ENCODE measurements around the gene SLC22A31.

The SLC22A31 gene

DNA sequence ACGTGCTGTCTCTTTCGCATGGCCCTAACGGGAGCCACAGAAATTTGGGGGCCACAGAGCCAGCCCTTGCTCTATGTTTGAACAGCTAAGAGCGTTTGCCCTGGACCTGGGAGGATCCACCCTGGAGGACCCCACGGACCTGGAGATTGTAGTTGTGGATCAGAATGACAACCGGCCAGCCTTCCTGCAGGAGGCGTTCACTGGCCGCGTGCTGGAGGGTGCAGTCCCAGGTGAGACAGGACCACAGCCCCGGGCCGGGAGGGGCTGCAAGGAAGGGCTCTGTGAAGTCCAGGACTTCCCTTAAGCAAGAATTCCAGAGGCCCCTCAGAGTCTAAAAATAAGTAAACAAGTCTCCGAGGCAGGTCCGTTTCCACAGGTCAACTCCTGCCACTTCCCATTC lies 16.9 kb downstream of the SLC22A31 start:
- Mint-ChIP-seq H3K36me3 (ENCODE audit: low read depth) (no peaks in the 10 kb centered on the region), H3K27me3 (no peaks in the 10 kb centered on the region), H3K4me1 (ENCODE audit: low read depth) (no peaks in the 10 kb centered on the region), H3K4me3 (no peak overlapping the region), H3K27ac (no peak overlapping the region), H3K9me3 (no peaks in the 10 kb centered on the region)

DNA sequence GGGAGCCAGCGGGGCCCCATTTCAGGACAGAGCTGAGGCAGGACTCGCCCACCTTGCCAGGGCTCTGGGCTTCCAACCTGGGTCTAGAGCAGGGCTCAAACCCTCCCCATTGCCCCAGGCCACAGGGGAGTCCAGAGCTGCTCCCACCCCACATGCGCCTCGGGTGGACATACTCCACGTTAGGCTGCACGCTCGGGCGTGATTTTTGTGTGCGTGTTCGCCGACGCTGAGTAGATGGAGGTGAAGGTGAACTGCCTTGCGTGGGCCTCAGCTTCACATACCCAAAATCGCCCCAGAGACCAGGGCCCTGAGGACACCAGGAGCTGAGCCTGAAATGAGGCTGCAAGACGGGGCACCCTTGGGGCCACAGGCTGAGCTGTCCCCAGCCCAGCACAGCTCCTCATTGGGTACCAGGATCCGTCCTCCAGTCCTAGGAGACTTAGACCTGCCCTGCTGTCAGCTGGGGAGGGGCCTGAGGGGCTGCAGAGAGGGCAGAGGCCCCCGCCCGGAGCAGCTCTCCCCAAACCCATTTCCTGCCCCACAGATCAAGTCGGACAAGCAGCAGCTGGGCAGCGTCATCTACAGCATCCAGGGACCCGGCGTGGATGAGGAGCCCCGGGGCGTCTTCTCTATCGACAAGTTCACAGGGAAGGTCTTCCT lies 20.6 kb downstream of the SLC22A31 start:
- Mint-ChIP-seq H3K4me1 (ENCODE audit: low read depth) (no peaks in the 10 kb centered on the region), H3K9me3 (no peaks in the 10 kb centered on the region), H3K36me3 (ENCODE audit: low read depth) (no peaks in the 10 kb centered on the region), H3K4me3 (no peak overlapping the region), H3K27ac (no peak overlapping the region), H3K27me3 (no peaks in the 10 kb centered on the region)

GRCh38 chr16:89179148-89179484 lies 21.2 kb downstream of the SLC22A31 start:
- no peaks in the 10 kb centered on the region for H3K36me3 Mint-ChIP-seq (ENCODE audit: low read depth)

DNA sequence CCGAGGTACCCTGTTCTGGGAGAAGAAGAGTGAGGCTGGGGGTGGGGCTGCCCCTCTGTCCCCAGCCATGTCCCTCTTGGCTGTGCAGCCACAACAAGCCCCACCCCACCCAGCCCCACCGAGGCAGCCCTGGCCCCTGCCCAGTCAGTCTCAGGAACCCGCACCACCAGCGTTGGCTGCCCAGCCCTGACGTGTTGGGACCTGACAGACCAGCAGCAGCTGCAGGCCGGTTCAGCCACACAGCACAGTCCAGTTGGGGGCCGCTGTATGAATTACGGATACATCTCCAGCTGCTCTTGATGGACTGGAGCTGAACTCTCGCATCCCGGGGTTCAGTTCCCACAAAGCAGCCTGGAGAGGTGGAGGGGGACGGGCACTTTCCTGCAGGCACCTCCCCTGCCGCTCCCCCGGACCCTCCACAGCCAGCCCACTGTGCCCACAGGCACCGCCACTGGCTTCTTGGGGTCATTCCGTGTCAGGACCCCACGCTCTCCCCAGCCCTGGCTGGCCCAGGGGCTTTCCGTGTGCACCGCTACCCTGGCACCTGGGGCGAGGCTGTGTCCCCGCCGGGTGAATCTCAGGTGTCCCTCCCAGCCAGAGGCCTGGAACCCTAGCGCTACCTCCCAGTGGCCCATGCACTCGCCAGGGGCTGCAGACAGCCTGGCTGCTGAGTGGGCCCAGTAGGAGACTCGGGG lies 21.7 kb downstream of the SLC22A31 start:
- no peak overlapping the region for H3K27ac Mint-ChIP-seq
- H3K9me3 Mint-ChIP-seq: no peaks in the 10 kb centered on the region
- no peaks in the 10 kb centered on the region for H3K27me3 Mint-ChIP-seq
- H3K36me3 Mint-ChIP-seq (ENCODE audit: low read depth): no peaks in the 10 kb centered on the region
- no peak overlapping the region for H3K4me3 Mint-ChIP-seq
- no peaks in the 10 kb centered on the region for H3K4me1 Mint-ChIP-seq (ENCODE audit: low read depth)

More at GRCh38 chr16:89179148-89179484, 21.2 kb downstream of the SLC22A31 start:
- no peaks in the 10 kb centered on the region for H3K9me3 Mint-ChIP-seq
- H3K27ac Mint-ChIP-seq: no peak overlapping the region
- no peak overlapping the region for H3K4me3 Mint-ChIP-seq
- H3K27me3 Mint-ChIP-seq: no peaks in the 10 kb centered on the region
- no peaks in the 10 kb centered on the region for H3K4me1 Mint-ChIP-seq (ENCODE audit: low read depth)

GRCh38 chr16:89177501-89177900 lies 22.8 kb downstream of the SLC22A31 start:
- Mint-ChIP-seq H3K4me1 (ENCODE audit: low read depth) (no peaks in the 10 kb centered on the region), H3K9me3 (no peaks in the 10 kb centered on the region), H3K27me3 (no peaks in the 10 kb centered on the region), H3K27ac (no peak overlapping the region), H3K36me3 (ENCODE audit: low read depth) (no peaks in the 10 kb centered on the region), H3K4me3 (no peak overlapping the region)

GRCh38 chr16:89176717-89177116 lies 23.6 kb downstream of the SLC22A31 start:
- Mint-ChIP-seq H3K36me3 (ENCODE audit: low read depth) (no peaks in the 10 kb centered on the region), H3K4me1 (ENCODE audit: low read depth) (no peaks in the 10 kb centered on the region), H3K27me3 (no peaks in the 10 kb centered on the region), H3K9me3 (no peaks in the 10 kb centered on the region), H3K4me3 (no peak overlapping the region), H3K27ac (no peak overlapping the region)

DNA sequence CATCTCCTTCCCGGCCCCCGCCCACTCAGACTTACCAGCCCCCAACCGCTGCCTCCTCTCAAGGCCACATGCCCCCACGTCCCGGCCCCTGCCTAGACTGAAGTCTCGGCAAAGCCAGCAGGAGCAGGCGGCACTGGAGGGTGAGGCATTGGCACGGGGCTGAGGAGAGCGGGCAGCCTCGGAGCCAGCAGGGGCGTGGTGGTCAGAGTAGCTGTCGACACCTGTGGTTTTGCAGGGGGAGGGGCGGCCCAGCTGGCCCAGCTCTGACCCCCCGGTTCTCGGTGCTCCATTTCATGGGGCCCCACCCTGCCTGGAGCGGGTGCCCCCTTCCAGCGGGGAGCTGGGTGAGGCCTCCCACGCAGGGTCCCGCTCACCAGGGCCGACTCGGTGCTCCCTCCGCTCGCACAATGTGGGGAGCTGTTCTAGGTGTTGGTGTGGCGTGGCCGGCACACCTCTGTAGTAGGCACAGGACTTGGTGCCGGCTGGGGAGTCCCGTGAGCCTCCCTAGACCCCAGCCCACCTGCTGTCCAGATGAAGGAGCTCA lies 24.1 kb downstream of the SLC22A31 start:
- Mint-ChIP-seq H3K27ac (no peak overlapping the region), H3K36me3 (ENCODE audit: low read depth) (no peaks in the 10 kb centered on the region), H3K4me1 (ENCODE audit: low read depth) (no peaks in the 10 kb centered on the region), H3K27me3 (no peaks in the 10 kb centered on the region), H3K9me3 (no peaks in the 10 kb centered on the region), H3K4me3 (no peak overlapping the region)

DNA sequence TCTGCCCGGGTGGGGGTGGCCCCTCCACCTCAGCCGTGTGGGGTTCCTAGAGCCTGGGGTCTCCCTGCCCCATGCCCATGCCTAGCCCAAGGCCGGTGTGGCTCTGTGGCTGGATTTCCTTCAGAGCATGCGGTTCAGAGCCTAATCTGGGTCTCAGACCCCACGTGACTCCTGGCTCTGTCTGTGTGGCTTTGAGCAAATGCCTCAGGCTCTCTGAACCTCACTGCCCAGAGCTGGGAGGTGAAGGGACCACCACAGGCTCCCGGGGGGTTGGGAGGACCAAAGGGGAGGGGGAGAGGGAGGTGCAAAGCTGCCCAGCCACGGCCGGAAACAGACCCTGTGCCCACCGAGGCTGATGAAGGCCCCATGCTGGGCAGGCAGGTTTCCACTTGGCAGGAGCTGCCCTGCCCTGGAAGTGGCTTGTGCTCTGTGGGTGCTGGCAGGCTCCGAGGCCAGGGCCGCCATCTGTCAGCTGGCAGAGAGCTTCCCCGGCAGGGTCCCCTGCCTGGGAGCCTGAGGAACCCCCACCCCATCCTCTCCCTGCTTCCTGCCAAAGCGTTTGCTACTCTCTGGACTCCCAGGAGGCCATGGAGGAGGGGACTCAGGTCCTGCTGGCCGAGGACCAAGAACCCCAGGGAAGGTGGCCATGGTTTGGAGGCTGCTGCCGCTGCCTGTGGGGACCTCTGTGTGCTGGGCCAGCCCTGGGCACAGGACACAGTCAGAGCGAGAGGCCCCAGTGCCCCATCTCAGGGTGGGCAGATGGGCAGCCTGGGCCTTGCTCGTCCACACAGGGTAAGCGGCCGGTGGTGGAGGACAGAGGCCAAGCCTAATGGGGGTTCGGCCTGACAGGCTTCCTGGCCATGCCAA lies 24.8 kb downstream of the SLC22A31 start:
- no peak overlapping the region for H3K4me3 Mint-ChIP-seq
- no peak overlapping the region for H3K27ac Mint-ChIP-seq
- peaks cover 5% of the 10 kb centered on the region for H3K4me1 Mint-ChIP-seq (ENCODE audit: low read depth)
- H3K27me3 Mint-ChIP-seq: no peaks in the 10 kb centered on the region
- no peaks in the 10 kb centered on the region for H3K9me3 Mint-ChIP-seq
- no peaks in the 10 kb centered on the region for H3K36me3 Mint-ChIP-seq (ENCODE audit: low read depth)

- Mint-ChIP-seq H3K9me3 (no peaks in the 10 kb centered on the region), H3K4me3 (no peak overlapping the region), H3K36me3 (ENCODE audit: low read depth) (no peaks in the 10 kb centered on the region), H3K27ac (no peak overlapping the region), H3K27me3 (no peaks in the 10 kb centered on the region), H3K4me1 (ENCODE audit: low read depth) (peaks cover 6% of the 10 kb centered on the region)
These were observed 25.5 kb downstream of the SLC22A31 start for GRCh38 chr16:89174877-89175276.

GRCh38 chr16:89174055-89174827 lies 26.1 kb downstream of the SLC22A31 start:
- Mint-ChIP-seq H3K36me3 (ENCODE audit: low read depth) (no peaks in the 10 kb centered on the region), H3K9me3 (no peaks in the 10 kb centered on the region), H3K27me3 (no peaks in the 10 kb centered on the region), H3K4me1 (ENCODE audit: low read depth) (peaks cover 6% of the 10 kb centered on the region), H3K27ac (no peak overlapping the region), H3K4me3 (no peak overlapping the region)

DNA sequence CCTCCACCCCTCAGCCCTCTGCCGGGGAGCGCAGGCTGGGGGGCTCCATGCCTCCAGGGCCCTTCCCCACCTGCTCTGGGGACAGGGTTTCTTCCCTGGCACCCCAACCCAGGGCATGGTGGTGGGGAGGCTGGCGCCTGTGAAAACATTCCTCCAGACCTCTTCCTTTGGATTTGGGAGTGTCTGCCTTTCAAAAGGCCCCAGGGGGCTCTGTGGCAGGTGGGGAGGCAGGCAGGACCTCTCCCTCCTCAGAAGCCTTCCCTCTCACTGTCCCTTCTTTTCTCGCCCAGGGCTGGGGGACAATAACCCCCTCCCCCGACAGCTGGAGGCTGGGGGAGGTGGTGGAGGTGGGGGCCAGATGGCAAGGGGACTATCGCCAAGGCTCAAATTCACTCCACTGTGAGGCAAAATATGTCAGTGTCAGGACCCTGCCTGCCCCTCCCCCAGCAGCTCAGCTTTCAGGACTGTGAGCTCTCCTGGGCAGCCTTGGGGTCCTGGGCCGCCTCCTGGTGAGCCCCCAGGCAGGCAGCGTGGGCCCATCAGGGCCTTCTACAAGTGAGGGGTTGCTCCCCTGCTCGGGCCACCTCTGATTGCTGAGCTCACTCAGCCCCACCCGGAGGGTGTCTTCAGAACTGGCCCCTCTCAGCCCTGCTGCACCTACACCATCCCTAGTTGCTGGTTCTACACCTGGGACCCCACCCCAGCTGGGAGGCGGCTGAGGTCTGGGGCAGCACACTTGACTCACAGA lies 27.0 kb downstream of the SLC22A31 start:
- H3K4me1 Mint-ChIP-seq (ENCODE audit: low read depth): peaks cover 6% of the 10 kb centered on the region
- H3K36me3 Mint-ChIP-seq (ENCODE audit: low read depth): no peaks in the 10 kb centered on the region
- no peak overlapping the region for H3K27ac Mint-ChIP-seq
- no peak overlapping the region for H3K4me3 Mint-ChIP-seq
- H3K27me3 Mint-ChIP-seq: no peaks in the 10 kb centered on the region
- no peaks in the 10 kb centered on the region for H3K9me3 Mint-ChIP-seq

GRCh38 chr16:89172528-89173173 lies 27.7 kb downstream of the SLC22A31 start:
- Mint-ChIP-seq H3K4me1 (ENCODE audit: low read depth) (peaks cover 6% of the 10 kb centered on the region), H3K4me3 (no peak overlapping the region), H3K27ac (no peak overlapping the region), H3K27me3 (no peaks in the 10 kb centered on the region), H3K9me3 (no peaks in the 10 kb centered on the region), H3K36me3 (ENCODE audit: low read depth) (no peaks in the 10 kb centered on the region)

GRCh38 chr16:89172171-89172527 lies 28.2 kb downstream of the SLC22A31 start:
- Mint-ChIP-seq H3K27me3 (no peaks in the 10 kb centered on the region), H3K27ac (no peak overlapping the region), H3K36me3 (ENCODE audit: low read depth) (no peaks in the 10 kb centered on the region), H3K9me3 (no peaks in the 10 kb centered on the region), H3K4me3 (no peak overlapping the region), H3K4me1 (ENCODE audit: low read depth) (peaks cover 6% of the 10 kb centered on the region)

Data from stimulated activated naive CD8-positive, alpha-beta T cell treated with anti-CD3 and anti-CD28 coated beads, Interleukin-15, Interleukin-2, amounts not matched to agents 100 ng/mL and 50 ng/mL, for 24 hours (primary cell).